Activated CD8-positive, alpha-beta memory T cell treated with anti-CD3 and anti-CD28 coated beads, Interleukin-2, amount 50 U/mL, for 4 hours (primary cell): Measurements from ENCODE around the gene TCAP.

Experiments used
- DNase-seq: peaks from one replicate; pipeline ENCODE4 v3.0.0-alpha.2; 2020

The TCAP gene

GRCh38 chr17:39667945-39668924 is 3.1 kb downstream of the TCAP start, which contains the start of gene PNMT:
TSS of gene PNMT (plus strand) at chr17:39668453. CDS start at chr17:39668476, 23 bp downstream.
- peak; percentile 66 for DNase-seq

- no peak for DNase-seq
Observed at GRCh38 chr17:39669897-39670735, 5.0 kb downstream of the TCAP start.

- no peak for DNase-seq
Observed at GRCh38 chr17:39670746-39671145, 5.6 kb downstream of the TCAP start.

GRCh38 chr17:39671651-39672521 is 6.7 kb downstream of the TCAP start:
- DNase-seq, result no peak

GRCh38 chr17:39672522-39673334 is 7.6 kb downstream of the TCAP start:
- no peak for DNase-seq

GRCh38 chr17:39673335-39674081 is 8.4 kb downstream of the TCAP start:
- DNase-seq, result no peak

GRCh38 chr17:39674179-39674578 is 9.0 kb downstream of the TCAP start:
- DNase-seq, result no peak

- DNase-seq, result no peak
Observed at GRCh38 chr17:39674702-39675389, 9.7 kb downstream of the TCAP start.

- DNase-seq, result no peak
Observed at GRCh38 chr17:39675390-39676082, 10.4 kb downstream of the TCAP start.

- DNase-seq, result peak; percentile 36
Observed at GRCh38 chr17:39676198-39676819, 11.2 kb downstream of the TCAP start.

GRCh38 chr17:39677072-39677471 is 11.9 kb downstream of the TCAP start:
- no peak for DNase-seq

GRCh38 chr17:39677542-39678339 is 12.6 kb downstream of the TCAP start:
- DNase-seq, result no peak

- no peak for DNase-seq
Observed at GRCh38 chr17:39678340-39679116, 13.4 kb downstream of the TCAP start.

- DNase-seq, result no peak
Observed at GRCh38 chr17:39679521-39680192, 14.5 kb downstream of the TCAP start.

- DNase-seq, result no peak
Observed at GRCh38 chr17:39683295-39683939, 18.3 kb downstream of the TCAP start.
